ENCODE measurements around the gene ABLIM2. TPM values are rescaled to one million over a fixed set of nuclear protein-coding genes. Genes with fewer than 3 reads are reported as not detected.

Gene ABLIM2
- total RNA-seq, 1 donor from 2014 or later, result 3.5 TPM

DNA sequence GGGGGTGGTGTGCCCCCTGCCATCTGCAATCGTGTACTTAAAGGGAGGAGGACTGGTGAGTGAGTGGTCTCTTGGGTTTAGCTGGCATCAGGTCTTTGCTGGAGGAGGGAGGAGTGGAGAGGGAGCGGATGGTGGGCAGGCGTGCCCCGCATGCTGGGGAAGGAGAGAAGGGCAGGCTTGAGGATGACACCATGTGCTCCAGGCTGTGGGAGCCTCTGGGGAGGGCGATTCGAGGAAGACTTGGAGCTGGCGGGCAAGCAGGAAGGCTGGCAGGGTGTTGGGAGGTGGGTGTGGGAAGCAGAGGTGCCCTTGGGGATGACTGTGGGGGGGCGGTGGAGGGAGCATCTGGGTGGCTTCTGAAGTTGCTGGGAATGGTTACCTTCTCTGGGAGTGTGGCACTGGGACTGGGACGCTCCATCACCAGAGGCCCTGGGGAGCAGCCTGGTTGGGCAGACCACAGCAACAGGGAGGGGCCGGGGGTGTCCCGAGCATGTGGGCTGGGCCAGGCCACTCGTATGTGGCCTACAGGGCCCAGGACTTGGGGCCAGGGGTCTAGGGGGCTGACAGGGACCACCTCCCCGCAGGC is 188.2 kb downstream of the ABLIM2 start:
- Mint-ChIP-seq H3K27ac (peak overlapping the region; percentile 100), H3K4me1 (peaks cover 65% of the 10 kb centered on the region), H3K36me3 (no peaks in the 10 kb centered on the region)

DNA sequence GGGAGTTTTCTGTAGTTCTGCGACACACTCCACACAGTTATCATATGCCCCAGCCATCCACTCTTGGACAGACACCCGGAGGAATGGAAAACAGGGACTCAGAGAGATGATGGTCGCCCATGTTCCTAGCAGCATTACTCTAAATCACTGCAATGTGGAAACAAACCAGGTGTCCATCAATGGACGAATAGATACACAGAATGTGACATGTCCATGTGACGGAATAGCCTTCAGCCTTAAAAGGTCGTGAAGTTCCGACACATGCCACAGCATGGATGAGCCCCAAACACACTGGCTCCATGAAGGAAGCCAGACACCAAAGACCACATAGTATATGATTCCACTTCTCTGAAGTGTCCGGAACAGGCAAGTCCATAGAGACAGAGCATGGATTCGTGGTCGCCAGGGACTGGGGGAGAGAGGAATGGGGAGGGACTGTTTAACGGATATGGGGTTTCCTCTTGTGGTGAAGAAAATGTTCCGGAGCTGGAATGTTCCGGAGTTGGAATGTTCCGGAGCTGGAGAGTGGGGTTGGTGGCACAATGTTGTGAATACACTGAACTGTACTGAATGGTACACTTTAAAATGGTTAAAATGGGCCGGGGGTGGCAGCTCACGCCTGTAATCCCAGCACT is 190.2 kb downstream of the ABLIM2 start:
- Mint-ChIP-seq H3K9me3 (no peaks in the 10 kb centered on the region), H3K4me1 (peaks cover 75% of the 10 kb centered on the region), H3K4me3 (no peak overlapping the region), H3K27ac (peak overlapping the region; percentile 76), H3K36me3 (no peaks in the 10 kb centered on the region), H3K27me3 (ENCODE audit: low read depth) (no peaks in the 10 kb centered on the region)
- TF ChIP-seq, protein P1, sequence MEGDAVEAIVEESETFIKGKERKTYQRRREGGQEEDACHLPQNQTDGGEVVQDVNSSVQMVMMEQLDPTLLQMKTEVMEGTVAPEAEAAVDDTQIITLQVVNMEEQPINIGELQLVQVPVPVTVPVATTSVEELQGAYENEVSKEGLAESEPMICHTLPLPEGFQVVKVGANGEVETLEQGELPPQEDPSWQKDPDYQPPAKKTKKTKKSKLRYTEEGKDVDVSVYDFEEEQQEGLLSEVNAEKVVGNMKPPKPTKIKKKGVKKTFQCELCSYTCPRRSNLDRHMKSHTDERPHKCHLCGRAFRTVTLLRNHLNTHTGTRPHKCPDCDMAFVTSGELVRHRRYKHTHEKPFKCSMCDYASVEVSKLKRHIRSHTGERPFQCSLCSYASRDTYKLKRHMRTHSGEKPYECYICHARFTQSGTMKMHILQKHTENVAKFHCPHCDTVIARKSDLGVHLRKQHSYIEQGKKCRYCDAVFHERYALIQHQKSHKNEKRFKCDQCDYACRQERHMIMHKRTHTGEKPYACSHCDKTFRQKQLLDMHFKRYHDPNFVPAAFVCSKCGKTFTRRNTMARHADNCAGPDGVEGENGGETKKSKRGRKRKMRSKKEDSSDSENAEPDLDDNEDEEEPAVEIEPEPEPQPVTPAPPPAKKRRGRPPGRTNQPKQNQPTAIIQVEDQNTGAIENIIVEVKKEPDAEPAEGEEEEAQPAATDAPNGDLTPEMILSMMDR (IDR thresholded peaks at IDR 0.05; ENCODE audit: unreplicated experiment), result no peak
- no peak for DNase-seq (ENCODE audit: low spot score in 2 of 2, unreplicated experiment in 2 of 2)

More for the DNA sequence above, 188.2 kb downstream of the ABLIM2 start:
- TF ChIP-seq, protein P1 (IDR thresholded peaks at IDR 0.05; ENCODE audit: unreplicated experiment), result no peak
- H3K4me3 Mint-ChIP-seq, result peak overlapping the region; percentile 52
- H3K27me3 Mint-ChIP-seq (ENCODE audit: low read depth), result no peaks in the 10 kb centered on the region
- DNase-seq (ENCODE audit: low spot score in 2 of 2, unreplicated experiment in 2 of 2), result no peak
- H3K9me3 Mint-ChIP-seq, result no peaks in the 10 kb centered on the region

DNA sequence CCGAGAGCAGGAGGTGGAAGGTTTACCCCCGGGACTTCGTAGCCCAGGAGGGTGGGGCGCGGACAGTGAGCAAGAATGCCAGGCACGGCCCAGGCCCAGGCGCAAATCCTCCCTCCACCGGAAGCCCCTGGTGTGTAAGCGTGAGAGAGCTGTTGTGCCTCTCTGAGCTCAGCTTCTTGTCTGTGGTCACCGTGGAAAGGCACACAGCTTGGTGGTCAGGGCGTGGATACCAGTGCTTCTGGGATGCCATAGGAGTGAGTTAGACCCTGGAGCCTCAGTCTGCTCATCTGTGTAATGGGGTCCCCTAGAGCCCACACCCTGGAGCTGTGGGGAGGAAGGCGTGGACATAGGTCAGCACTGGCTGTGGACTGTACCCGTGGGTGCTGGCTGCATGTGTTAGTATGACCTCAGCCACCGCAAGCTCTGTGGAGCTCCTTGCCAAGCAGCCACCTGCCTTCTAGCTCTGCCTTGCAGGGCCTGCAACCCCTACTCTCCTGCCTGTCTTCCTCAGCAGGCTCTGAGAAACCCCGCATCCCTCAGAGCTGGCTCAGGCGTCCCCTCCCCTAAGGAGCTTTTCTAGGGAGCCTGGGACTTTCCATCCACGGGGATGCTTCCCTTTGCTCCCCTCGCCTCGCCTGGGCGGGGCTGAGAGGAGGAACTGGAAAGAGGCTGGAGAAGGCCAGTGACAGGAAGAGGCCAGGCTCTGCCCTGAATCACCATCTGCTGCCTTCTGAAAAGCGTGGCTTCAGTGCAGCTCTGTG is 190.9 kb downstream of the ABLIM2 start:
- peak overlapping the region; percentile 76 for H3K27ac Mint-ChIP-seq
- peaks cover 74% of the 10 kb centered on the region for H3K4me1 Mint-ChIP-seq
- H3K9me3 Mint-ChIP-seq, result no peaks in the 10 kb centered on the region
- H3K4me3 Mint-ChIP-seq, result no peak overlapping the region
- no peaks in the 10 kb centered on the region for H3K27me3 Mint-ChIP-seq (ENCODE audit: low read depth)
- no peaks in the 10 kb centered on the region for H3K36me3 Mint-ChIP-seq
- no peak for DNase-seq (ENCODE audit: low spot score in 2 of 2, unreplicated experiment in 2 of 2)
- TF ChIP-seq, protein P1 (IDR thresholded peaks at IDR 0.05; ENCODE audit: unreplicated experiment), result no peak

DNA sequence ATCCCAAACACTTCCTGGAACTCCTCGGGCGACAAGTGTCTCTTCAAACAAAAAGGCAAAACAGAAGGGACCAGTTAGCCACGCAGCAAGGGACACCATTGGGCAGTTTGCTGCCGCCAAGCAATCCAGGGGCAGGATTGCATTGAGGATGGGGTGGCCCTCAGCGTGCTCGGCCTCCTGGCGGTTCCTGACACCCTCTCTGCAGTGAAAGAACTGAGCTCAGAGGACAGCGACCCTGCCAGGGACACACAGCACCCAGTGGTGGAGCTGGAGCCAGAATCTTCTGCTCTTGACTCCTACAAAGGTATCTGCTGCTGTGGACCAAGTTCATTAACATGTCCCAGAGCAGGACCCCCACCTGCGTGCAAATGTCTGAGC is 191.6 kb downstream of the ABLIM2 start:
- no peaks in the 10 kb centered on the region for H3K36me3 Mint-ChIP-seq
- no peaks in the 10 kb centered on the region for H3K27me3 Mint-ChIP-seq (ENCODE audit: low read depth)
- H3K4me3 Mint-ChIP-seq, result no peak overlapping the region
- H3K9me3 Mint-ChIP-seq, result no peaks in the 10 kb centered on the region
- DNase-seq (ENCODE audit: low spot score in 2 of 2, unreplicated experiment in 2 of 2), result no peak
- TF ChIP-seq, protein P1 (IDR thresholded peaks at IDR 0.05; ENCODE audit: unreplicated experiment), result no peak
- H3K4me1 Mint-ChIP-seq, result peaks cover 70% of the 10 kb centered on the region
- H3K27ac Mint-ChIP-seq, result peak overlapping the region; percentile 36

DNA sequence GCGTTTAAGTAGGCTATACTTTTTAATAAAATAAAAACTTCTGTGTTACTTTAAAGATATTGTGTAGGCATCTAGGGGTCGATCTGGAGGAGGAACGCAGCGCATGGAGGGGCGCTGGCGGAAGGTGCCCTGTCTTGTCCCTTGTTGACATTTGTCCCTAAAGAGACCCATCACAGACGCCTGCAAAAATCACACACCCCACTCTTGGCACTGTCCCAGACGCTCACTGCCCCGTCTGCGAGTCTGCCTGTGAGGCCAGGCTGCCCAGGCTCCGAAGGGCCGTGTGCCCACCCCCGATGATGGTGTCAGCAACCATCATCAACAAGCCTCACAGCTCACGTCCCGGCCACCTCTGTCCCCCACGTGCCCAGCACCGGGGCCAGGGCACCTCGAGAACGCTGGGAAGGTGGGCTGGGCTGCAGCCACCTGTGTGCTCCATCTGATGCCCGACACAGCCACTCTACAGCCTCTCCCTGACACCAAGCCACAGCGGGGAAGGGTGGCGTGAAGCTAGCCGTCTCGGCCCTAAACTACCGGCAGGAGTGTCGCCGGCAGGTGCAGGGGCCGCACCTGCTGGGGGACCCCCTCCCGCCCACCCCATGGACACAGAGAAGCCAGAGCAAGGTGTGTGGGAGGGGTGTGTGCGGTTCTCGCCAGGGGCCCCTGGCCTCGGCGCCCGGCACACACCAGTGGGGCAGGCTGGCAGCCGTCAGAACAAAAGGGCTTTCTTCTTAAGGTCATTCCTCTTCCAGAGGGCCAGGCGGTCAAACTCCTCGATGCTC is 192.1 kb downstream of the ABLIM2 start:
- H3K36me3 Mint-ChIP-seq, result no peaks in the 10 kb centered on the region
- H3K4me1 Mint-ChIP-seq, result peaks cover 66% of the 10 kb centered on the region
- TF ChIP-seq, protein P1 (IDR thresholded peaks at IDR 0.05; ENCODE audit: unreplicated experiment), result no peak
- H3K9me3 Mint-ChIP-seq, result no peaks in the 10 kb centered on the region
- no peak overlapping the region for H3K4me3 Mint-ChIP-seq
- H3K27ac Mint-ChIP-seq, result peak overlapping the region; percentile 86
- no peaks in the 10 kb centered on the region for H3K27me3 Mint-ChIP-seq (ENCODE audit: low read depth)
- no peak for DNase-seq (ENCODE audit: low spot score in 2 of 2, unreplicated experiment in 2 of 2)

Data from mesothelial cell of epicardium (in vitro differentiated cells).